HEK293 (cell line): Measurements from ENCODE around the gene CHRD.
A peak's percentile ranks its signal among the peaks of the same experiment; 100 is the strongest.

Experiments
- BCL11B ChIP-seq: fragments of 450-650 bp; formaldehyde crosslinking; IDR thresholded peaks from 2 replicates; pipeline ENCODE4 v1.5.1; 2016; ENCODE audit warnings: low read depth, missing biosample characterization, missing genetic modification characterization
- EGR2 ChIP-seq: fragments of 450-650 bp; formaldehyde crosslinking; IDR thresholded peaks from 2 replicates; pipeline ENCODE4 v1.5.1; 2016; ENCODE audit warnings: low read depth, missing biosample characterization, missing genetic modification characterization
- GLIS2 ChIP-seq: fragments of 450-650 bp; formaldehyde crosslinking; IDR thresholded peaks from 2 replicates; pipeline ENCODE4 v1.5.1; 2016; ENCODE audit warnings: missing biosample characterization, missing genetic modification characterization
- KLF16 ChIP-seq: fragments of 450-650 bp; formaldehyde crosslinking; IDR thresholded peaks from 2 replicates; pipeline ENCODE4 v1.5.1; 2017; ENCODE audit warnings: missing biosample characterization, missing genetic modification characterization
- OSR2 ChIP-seq: fragments of 450-650 bp; formaldehyde crosslinking; IDR thresholded peaks from 2 replicates; pipeline ENCODE4 v1.5.1; 2016; ENCODE audit warnings: missing biosample characterization, missing genetic modification characterization
- PRDM1 ChIP-seq: fragments of 450-650 bp; formaldehyde crosslinking; IDR thresholded peaks from 2 replicates; pipeline ENCODE4; 2016; ENCODE audit warnings: missing biosample characterization, missing genetic modification characterization
- RBAK ChIP-seq: fragments of 450-650 bp; formaldehyde crosslinking; IDR thresholded peaks from 2 replicates; pipeline ENCODE4 v1.5.1; 2016; ENCODE audit warnings: missing biosample characterization, missing genetic modification characterization
- YY1 ChIP-seq: fragments of 450-650 bp; formaldehyde crosslinking; IDR thresholded peaks from 2 replicates; pipeline ENCODE4 v1.5.1; 2018; ENCODE audit warnings: missing biosample characterization, missing genetic modification characterization
- ZBTB1 ChIP-seq: fragments of 450-650 bp; formaldehyde crosslinking; IDR thresholded peaks from 2 replicates; pipeline ENCODE4 v1.5.1; 2016; ENCODE audit warnings: missing biosample characterization, missing genetic modification characterization
- ZBTB6 ChIP-seq: fragments of 450-650 bp; formaldehyde crosslinking; IDR thresholded peaks from 2 replicates; pipeline ENCODE4 v1.5.1; 2017; ENCODE audit warnings: missing biosample characterization, missing genetic modification characterization
- ZEB2 ChIP-seq: fragments of 450-650 bp; formaldehyde crosslinking; IDR thresholded peaks from 2 replicates; pipeline ENCODE4 v1.5.1; 2016; ENCODE audit warnings: missing biosample characterization, missing genetic modification characterization
- ZFHX2 ChIP-seq: fragments of 450-650 bp; formaldehyde crosslinking; conservative IDR thresholded peaks from 2 replicates; pipeline ENCODE4 v1.5.1; 2016; ENCODE audit warnings: missing biosample characterization, missing genetic modification characterization
- ZNF112 ChIP-seq: fragments of 450-650 bp; formaldehyde crosslinking; IDR thresholded peaks from 2 replicates; pipeline ENCODE4 v1.5.0; 2017; ENCODE audit warnings: missing biosample characterization, missing genetic modification characterization
- ZNF184 ChIP-seq: fragments of 450-650 bp; IDR thresholded peaks from 2 replicates; pipeline ENCODE4 v1.5.1; 2018; ENCODE audit warnings: missing biosample characterization, mild to moderate bottlenecking, missing genetic modification characterization
- ZNF354C ChIP-seq: fragments of 450-650 bp; formaldehyde crosslinking; IDR thresholded peaks from 2 replicates; pipeline ENCODE4 v1.5.1; 2016; ENCODE audit warnings: missing biosample characterization, missing genetic modification characterization, low read depth, borderline replicate concordance
- ZNF423 ChIP-seq: fragments of 450-650 bp; formaldehyde crosslinking; IDR thresholded peaks from 2 replicates; pipeline ENCODE4 v1.5.1; 2016; ENCODE audit warnings: missing biosample characterization, missing genetic modification characterization
- ZNF501 ChIP-seq: fragments of 450-650 bp; formaldehyde crosslinking; IDR thresholded peaks from 2 replicates; pipeline ENCODE4 v1.5.1; 2016; ENCODE audit warnings: missing biosample characterization, missing genetic modification characterization
- ZNF518A ChIP-seq: fragments of 450-650 bp; formaldehyde crosslinking; conservative IDR thresholded peaks from 2 replicates; pipeline ENCODE4 v1.5.1; 2016; ENCODE audit warnings: low read depth, missing biosample characterization, missing genetic modification characterization
- ZNF530 ChIP-seq: fragments of 450-650 bp; formaldehyde crosslinking; IDR thresholded peaks from 2 replicates; pipeline ENCODE4 v1.5.1; 2016; ENCODE audit warnings: low read depth, missing biosample characterization, missing genetic modification characterization
- ZNF544 ChIP-seq: fragments of 450-650 bp; formaldehyde crosslinking; IDR thresholded peaks from 2 replicates; pipeline ENCODE4 v1.5.0; 2017; ENCODE audit warnings: missing biosample characterization, missing genetic modification characterization
- ZNF548 ChIP-seq: fragments of 450-650 bp; formaldehyde crosslinking; IDR thresholded peaks from 2 replicates; pipeline ENCODE4 v1.5.1; 2016; ENCODE audit warnings: missing biosample characterization, missing genetic modification characterization
- ZNF549 ChIP-seq: fragments of 450-650 bp; IDR thresholded peaks from 2 replicates; pipeline ENCODE4 v1.5.1; 2018; ENCODE audit warnings: missing biosample characterization, missing genetic modification characterization, mild to moderate bottlenecking, inconsistent platforms, moderate library complexity
- ZNF558 ChIP-seq: fragments of 450-650 bp; formaldehyde crosslinking; IDR thresholded peaks from 2 replicates; pipeline ENCODE4 v1.5.1; 2016; ENCODE audit warnings: missing biosample characterization, missing genetic modification characterization
- ZNF571 ChIP-seq: fragments of 450-650 bp; formaldehyde crosslinking; IDR thresholded peaks from 2 replicates; pipeline ENCODE4 v1.5.0; 2017; ENCODE audit warnings: missing biosample characterization, missing genetic modification characterization
- ZNF585B ChIP-seq: fragments of 450-650 bp; formaldehyde crosslinking; IDR thresholded peaks from 2 replicates; pipeline ENCODE4 v1.5.1; 2016; ENCODE audit warnings: missing biosample characterization, missing genetic modification characterization
- ZNF76 ChIP-seq: fragments of 450-650 bp; formaldehyde crosslinking; IDR thresholded peaks from 2 replicates; pipeline ENCODE4; 2016; ENCODE audit warnings: low read depth, missing biosample characterization, missing genetic modification characterization, borderline replicate concordance
- TF ChIP-seq, protein P1 (sequence below): fragments of 450-650 bp; formaldehyde crosslinking; IDR thresholded peaks from 2 replicates; pipeline ENCODE4 v1.5.1; 2016; ENCODE audit warnings: missing biosample characterization, missing genetic modification characterization
- TF ChIP-seq, protein P2 (sequence below): fragments of 450-650 bp; formaldehyde crosslinking; IDR thresholded peaks from 2 replicates; pipeline ENCODE4 v1.5.1; 2017; ENCODE audit warnings: missing biosample characterization, missing genetic modification characterization
- TF ChIP-seq, protein P3 (sequence below): fragments of 450-650 bp; formaldehyde crosslinking; IDR thresholded peaks from 2 replicates; pipeline ENCODE4 v1.5.1; 2016; ENCODE audit warnings: missing biosample characterization, missing genetic modification characterization

The CHRD gene

DNA sequence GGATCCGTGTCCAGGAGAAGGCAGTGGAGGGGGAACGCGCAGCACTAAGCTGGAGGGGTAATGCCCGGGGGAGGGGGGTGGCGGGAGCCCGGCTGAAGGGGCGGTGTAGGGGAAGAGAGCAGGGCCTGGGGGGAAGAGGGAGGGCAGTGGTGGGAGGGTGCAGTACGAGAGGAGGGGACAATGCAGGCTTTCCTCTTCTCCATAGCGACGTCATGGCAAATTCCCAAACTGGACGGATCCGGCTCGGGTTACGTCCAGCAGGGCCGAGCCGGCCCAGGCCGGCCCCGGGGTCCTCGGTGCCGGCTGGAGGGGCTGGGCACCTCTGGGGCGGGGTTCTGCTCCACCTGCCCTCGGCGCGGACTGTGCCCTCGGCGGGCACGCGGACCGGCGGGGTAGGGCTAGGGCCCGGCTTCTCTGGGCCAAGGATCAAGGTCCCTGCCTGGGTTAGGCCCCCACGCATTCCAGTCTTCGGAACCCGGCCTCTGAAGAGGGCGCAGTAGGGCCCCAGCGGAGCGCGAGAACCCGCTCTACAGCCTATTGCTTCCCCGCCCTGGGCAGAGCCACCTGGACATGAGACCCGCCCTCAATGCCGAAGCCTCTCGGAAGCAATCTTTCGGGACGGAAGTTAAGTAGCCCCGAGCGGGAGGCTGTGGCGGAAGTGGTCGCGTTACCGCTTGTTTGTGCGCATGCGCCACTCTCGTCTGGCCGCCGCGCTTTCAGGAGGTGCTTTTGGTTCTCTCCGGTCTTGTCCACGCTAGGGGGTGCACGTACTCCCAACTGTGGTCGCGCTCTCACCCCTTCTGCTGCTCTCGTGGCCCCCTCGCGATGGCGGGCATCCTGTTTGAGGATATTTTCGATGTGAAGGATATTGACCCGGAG lies 16.9 kb upstream of the CHRD start (continued):
- TF ChIP-seq ZNF501 (0 out of 2 replicates have a peak, but pooled peaks have one; percentile 27), BCL11B (peak; percentile 28), ZNF76 (no peak), OSR2 (no peak), ZNF530 (tag by site-specific recombination) (no peak), ZNF518A (0 out of 2 replicates have a peak, but pooled peaks have one; percentile 16), RBAK (tag by site-specific recombination) (no peak), ZNF549 (tag by site-specific recombination) (no peak), ZNF423 (0 out of 2 replicates have a peak, but pooled peaks have one; percentile 5), ZNF548 (no peak), KLF16 (tag by site-specific recombination) (no peak; the same call in 1 of the 2 replicates), YY1 (tag by site-specific recombination) (no peak), PRDM1 (tag by site-specific recombination) (no peak), GLIS2 (peak; percentile 98), ZNF184 (tag by site-specific recombination) (0 out of 2 replicates have a peak, but pooled peaks have one; percentile 38), ZNF585B (tag by site-specific recombination) (no peak), ZNF112 (no peak), ZNF544 (tag by site-specific recombination) (no peak), ZFHX2 (tag by site-specific recombination) (no peak), ZNF354C (tag by site-specific recombination) (no peak), ZEB2 (tag by site-specific recombination) (peak; percentile 68), ZNF571 (tag by site-specific recombination) (no peak), ZBTB1 (tag by site-specific recombination) (no peak), ZBTB6 (0 out of 2 replicates have a peak, but pooled peaks have one; percentile 34), ZNF558 (tag by site-specific recombination) (no peak), EGR2 (0 out of 2 replicates have a peak, but pooled peaks have one; percentile 3)
- TF ChIP-seq, protein P1, sequence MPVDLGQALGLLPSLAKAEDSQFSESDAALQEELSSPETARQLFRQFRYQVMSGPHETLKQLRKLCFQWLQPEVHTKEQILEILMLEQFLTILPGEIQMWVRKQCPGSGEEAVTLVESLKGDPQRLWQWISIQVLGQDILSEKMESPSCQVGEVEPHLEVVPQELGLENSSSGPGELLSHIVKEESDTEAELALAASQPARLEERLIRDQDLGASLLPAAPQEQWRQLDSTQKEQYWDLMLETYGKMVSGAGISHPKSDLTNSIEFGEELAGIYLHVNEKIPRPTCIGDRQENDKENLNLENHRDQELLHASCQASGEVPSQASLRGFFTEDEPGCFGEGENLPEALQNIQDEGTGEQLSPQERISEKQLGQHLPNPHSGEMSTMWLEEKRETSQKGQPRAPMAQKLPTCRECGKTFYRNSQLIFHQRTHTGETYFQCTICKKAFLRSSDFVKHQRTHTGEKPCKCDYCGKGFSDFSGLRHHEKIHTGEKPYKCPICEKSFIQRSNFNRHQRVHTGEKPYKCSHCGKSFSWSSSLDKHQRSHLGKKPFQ (tag by site-specific recombination) = no peak
- TF ChIP-seq, protein P2, sequence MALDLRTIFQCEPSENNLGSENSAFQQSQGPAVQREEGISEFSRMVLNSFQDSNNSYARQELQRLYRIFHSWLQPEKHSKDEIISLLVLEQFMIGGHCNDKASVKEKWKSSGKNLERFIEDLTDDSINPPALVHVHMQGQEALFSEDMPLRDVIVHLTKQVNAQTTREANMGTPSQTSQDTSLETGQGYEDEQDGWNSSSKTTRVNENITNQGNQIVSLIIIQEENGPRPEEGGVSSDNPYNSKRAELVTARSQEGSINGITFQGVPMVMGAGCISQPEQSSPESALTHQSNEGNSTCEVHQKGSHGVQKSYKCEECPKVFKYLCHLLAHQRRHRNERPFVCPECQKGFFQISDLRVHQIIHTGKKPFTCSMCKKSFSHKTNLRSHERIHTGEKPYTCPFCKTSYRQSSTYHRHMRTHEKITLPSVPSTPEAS = peak; percentile 84
- TF ChIP-seq, protein P3, sequence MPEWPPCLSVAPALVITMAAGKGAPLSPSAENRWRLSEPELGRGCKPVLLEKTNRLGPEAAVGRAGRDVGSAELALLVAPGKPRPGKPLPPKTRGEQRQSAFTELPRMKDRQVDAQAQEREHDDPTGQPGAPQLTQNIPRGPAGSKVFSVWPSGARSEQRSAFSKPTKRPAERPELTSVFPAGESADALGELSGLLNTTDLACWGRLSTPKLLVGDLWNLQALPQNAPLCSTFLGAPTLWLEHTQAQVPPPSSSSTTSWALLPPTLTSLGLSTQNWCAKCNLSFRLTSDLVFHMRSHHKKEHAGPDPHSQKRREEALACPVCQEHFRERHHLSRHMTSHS (tag by site-specific recombination) = no peak
